ENCODE data around the gene TEX48.

Gene TEX48

GRCh38 chr9:114616684-114617520 is 65.1 kb downstream of the TEX48 start:
- DNase-seq = peak; percentile 80
